Measurements from ENCODE around the gene NUP62CL.
"Not testable (repeated sequence)": the region's sequence is repeated elsewhere in the genome, so short reads cannot be mapped to it uniquely, and the experiment has no call there.

NUP62CL gene, protein sequence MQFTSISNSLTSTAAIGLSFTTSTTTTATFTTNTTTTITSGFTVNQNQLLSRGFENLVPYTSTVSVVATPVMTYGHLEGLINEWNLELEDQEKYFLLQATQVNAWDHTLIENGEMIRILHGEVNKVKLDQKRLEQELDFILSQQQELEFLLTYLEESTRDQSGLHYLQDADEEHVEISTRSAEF

GRCh38 chrX:107205770-107206696 lies at the start of gene NUP62CL, which contains the start of gene DNAAF6:
Gene NUP62CL, minus strand, starts transcription at chrX:107206433. Its CDS starts 31,287 bp downstream, at chrX:107175146.
Gene DNAAF6, plus strand, starts transcription at chrX:107206611. Its CDS starts 6,265 bp downstream, at chrX:107212876.
- peak; percentile 57 for DNase-seq (ENCODE audit: low read depth)

- no peak for DNase-seq (ENCODE audit: low read depth)
Measured at GRCh38 chrX:107228486-107228819, 22.2 kb upstream of the NUP62CL start.

- DNase-seq (ENCODE audit: low read depth) = no peak
Measured at GRCh38 chrX:107227780-107228485, 21.7 kb upstream of the NUP62CL start.

DNA sequence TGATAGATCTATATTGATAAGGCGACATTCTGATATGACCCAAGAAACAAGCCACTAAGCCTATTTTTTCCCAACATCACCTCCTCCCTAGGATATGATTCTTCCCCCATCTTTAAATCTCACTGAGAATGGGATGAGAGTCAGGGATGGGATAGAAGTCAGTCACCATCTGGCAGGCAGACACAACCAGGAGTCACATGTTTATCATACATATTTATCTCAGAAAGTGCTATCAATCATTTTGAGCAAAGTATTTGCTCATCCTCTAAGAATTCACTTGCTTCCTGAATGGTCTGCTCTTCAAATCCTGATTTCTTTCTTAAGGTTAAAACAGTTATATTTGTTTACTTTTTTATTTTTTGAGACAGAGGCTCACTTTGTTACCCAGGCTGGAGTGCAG lies 20.5 kb upstream of the NUP62CL start:
- DNase-seq (ENCODE audit: low read depth) = no peak

DNA sequence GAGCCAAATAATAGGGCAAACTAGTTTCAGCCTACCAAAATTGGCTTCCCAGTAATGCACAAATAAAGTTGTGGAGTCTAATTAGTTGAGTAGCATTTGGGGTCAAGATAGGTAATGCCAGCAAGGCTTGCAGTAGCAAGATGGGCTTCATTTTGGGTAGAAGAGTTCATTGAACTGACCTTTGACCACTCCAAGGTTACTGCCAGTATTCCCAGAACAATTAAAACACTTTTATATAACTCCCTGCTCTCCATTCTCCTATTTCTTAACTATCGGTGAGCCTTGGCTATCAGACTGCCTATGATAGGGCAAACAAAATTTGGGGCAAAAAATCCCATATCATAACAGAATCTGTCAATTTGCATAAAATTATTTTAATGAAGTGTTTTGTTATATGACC lies 7.2 kb upstream of the NUP62CL start:
- no peak for DNase-seq (ENCODE audit: low read depth)

GRCh38 chrX:107207943-107208342 lies 1.7 kb upstream of the NUP62CL start:
- DNase-seq (ENCODE audit: low read depth) = no peak

- no peak for DNase-seq (ENCODE audit: low read depth)
Measured at GRCh38 chrX:107207089-107207488, 856 bp upstream of the NUP62CL start.

- no peak for DNase-seq (ENCODE audit: low read depth)
Measured at GRCh38 chrX:107206697-107207065, 448 bp upstream of the NUP62CL start.

DNA sequence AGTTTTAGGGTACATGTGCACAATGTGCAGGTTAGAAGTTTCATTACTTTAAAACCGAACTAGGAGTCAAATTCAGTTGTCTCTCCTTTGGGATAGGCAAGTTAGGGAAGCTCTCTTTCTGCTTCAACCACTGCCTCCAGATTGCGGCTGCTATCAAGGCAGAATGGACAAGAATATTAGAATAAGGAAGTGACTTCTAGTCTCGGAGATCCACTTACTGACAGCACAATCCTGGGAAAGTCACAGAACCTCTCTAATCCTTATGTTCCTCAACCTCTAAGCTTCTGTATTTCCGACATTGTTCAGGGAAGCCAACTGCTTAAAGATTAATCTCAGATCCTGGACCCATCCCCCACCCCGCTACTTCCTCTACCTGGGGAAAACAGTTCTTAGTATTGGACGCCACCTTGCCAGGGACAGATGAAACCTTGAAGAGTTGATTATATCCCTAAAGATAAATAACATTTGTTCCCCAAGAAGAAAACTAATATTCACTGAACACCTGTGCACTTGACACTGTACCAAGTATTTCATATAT lies 2.1 kb downstream of the NUP62CL start:
- DNase-seq (ENCODE audit: low read depth) = no peak

DNA sequence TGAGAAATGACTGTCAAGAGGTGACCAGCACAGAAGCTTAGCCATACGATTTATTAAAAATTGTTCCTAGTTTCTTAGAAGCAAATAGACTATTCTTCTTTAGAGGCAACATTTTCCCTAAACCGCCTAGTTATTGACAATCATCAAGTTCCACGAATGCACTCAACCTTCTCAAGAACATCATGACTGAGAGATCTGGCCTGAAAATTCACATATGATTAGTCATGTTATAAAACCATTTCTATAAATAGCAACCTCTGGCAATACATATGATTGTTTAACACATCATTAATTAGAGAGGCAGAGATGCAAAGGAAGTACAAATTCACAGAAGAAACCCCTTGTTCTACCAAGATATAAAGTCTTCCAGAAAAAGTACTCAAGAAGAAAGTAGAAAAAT lies 6.7 kb downstream of the NUP62CL start:
- no peak for DNase-seq (ENCODE audit: low read depth)

DNA sequence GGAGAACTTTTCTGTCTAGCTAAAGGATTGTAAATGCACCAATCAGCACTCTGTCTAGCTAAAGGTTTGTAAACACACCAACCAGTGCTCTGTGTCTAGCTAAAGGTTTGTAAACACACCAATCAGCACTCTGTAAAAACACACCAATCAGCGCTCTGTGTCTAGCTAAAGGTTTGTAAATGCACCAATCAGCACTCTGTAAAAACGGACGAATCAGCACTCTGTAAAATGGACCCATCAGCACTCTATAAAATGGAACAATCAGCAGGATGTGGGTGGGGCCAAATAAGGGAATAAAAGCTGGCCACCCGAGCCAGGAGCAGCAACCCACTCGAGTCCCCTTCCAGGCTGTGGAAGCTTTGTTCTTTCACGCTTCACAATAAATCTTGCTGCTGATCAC lies 8.2 kb downstream of the NUP62CL start:
- not testable (repeated sequence) for DNase-seq (ENCODE audit: low read depth)

- no peak for DNase-seq (ENCODE audit: low read depth)
Measured at GRCh38 chrX:107197319-107197718, 8.9 kb downstream of the NUP62CL start.

GRCh38 chrX:107171369-107172102 lies 34.7 kb downstream of the NUP62CL start:
- no peak for DNase-seq (ENCODE audit: low read depth)

DNA sequence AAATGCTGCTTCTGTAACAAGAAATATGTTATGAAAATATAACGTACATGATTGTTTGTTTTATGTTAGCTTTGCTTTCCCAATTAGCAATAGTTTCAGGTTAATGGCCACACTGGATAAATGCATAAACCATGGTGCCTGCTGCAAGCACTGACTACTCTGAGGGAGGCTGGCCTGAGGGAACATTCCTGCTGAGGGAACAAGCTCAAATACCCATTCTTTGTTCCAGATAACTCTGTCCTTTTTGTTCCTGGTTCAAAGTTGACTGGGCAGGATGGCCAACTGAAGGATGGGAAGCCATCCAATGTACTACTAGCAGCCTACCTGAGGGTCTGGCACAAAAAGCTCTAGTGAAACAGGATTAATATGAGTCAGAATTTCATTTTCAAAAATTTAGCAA lies 37.5 kb downstream of the NUP62CL start:
- no peak for DNase-seq (ENCODE audit: low read depth)

- no peak for DNase-seq (ENCODE audit: low read depth)
Measured at GRCh38 chrX:107168257-107168656, 38.0 kb downstream of the NUP62CL start.

GRCh38 chrX:107167163-107167921 lies 38.9 kb downstream of the NUP62CL start:
- no peak for DNase-seq (ENCODE audit: low read depth)

DNA sequence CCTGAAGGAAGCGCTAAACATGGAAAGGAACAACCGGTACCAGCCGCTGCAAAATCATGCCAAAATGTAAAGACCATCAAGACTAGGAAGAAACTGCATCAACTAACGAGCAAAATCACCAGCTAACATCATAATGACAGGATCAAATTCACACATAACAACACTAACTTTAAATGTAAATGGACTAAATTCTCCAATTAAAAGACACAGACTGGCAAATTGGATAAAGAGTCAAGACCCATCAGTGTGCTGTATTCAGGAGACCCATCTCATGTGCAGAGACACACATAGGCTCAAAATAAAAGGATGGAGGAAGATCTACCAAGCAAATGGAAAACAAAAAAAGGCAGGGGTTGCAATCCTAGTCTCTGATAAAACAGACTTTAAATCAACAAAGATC lies 48.6 kb downstream of the NUP62CL start:
- DNase-seq (ENCODE audit: low read depth) = not testable (repeated sequence)

GRCh38 chrX:107155621-107156430 lies 50.4 kb downstream of the NUP62CL start:
- DNase-seq (ENCODE audit: low read depth) = not testable (repeated sequence)

- DNase-seq (ENCODE audit: low read depth) = peak; percentile 4
Measured at GRCh38 chrX:107154787-107155620, 51.2 kb downstream of the NUP62CL start.
